ENCODE data around the gene COL4A3.
"Not testable (repeated sequence)": the region's sequence is repeated elsewhere in the genome, so short reads cannot be mapped to it uniquely, and the experiment has no call there.

COL4A3 gene

GRCh38 chr2:227222292-227222691 lies 57.9 kb downstream of the COL4A3 start:
- no peak for DNase-seq (ENCODE audit: low read depth)
- H3K4me3 ChIP-seq (ENCODE audit: low read depth, low read length) = no peak overlapping the region
- no peak for TF ChIP-seq CTCF (IDR thresholded peaks at IDR 0.05; ENCODE audit: low read depth, low read length, missing control alignments)

- not testable (repeated sequence) for H3K4me3 ChIP-seq (ENCODE audit: low read depth, low read length)
Measured at GRCh38 chr2:227225641-227226040, 61.2 kb downstream of the COL4A3 start.

GRCh38 chr2:227228061-227228667 lies 63.7 kb downstream of the COL4A3 start:
- no peak for TF ChIP-seq CTCF (IDR thresholded peaks at IDR 0.05; ENCODE audit: low read depth, low read length, missing control alignments)
- no peak overlapping the region for H3K4me3 ChIP-seq (ENCODE audit: low read depth, low read length)
- DNase-seq (ENCODE audit: low read depth) = no peak

More at GRCh38 chr2:227225641-227226040, 61.2 kb downstream of the COL4A3 start:
- not testable (repeated sequence) for DNase-seq (ENCODE audit: low read depth)

GRCh38 chr2:227230151-227230550 lies 65.7 kb downstream of the COL4A3 start:
- H3K4me3 ChIP-seq (ENCODE audit: low read depth, low read length) = no peak overlapping the region
- DNase-seq (ENCODE audit: low read depth) = no peak
- TF ChIP-seq CTCF (IDR thresholded peaks at IDR 0.05; ENCODE audit: low read depth, low read length, missing control alignments) = no peak

- no peak overlapping the region for H3K4me3 ChIP-seq (ENCODE audit: low read depth, low read length)
- DNase-seq (ENCODE audit: low read depth) = no peak
- TF ChIP-seq CTCF (IDR thresholded peaks at IDR 0.05; ENCODE audit: low read depth, low read length, missing control alignments) = no peak
Measured at GRCh38 chr2:227234429-227234828, 70.0 kb downstream of the COL4A3 start.

GRCh38 chr2:227237786-227238185 lies 73.4 kb downstream of the COL4A3 start:
- DNase-seq (ENCODE audit: low read depth) = no peak
- H3K4me3 ChIP-seq (ENCODE audit: low read depth, low read length) = no peak overlapping the region
- no peak for TF ChIP-seq CTCF (IDR thresholded peaks at IDR 0.05; ENCODE audit: low read depth, low read length, missing control alignments)

- no peak overlapping the region for H3K4me3 ChIP-seq (ENCODE audit: low read depth, low read length)
- peak; percentile 85 for TF ChIP-seq CTCF (IDR thresholded peaks at IDR 0.05; ENCODE audit: low read depth, low read length, missing control alignments)
- peak; percentile 21 for DNase-seq (ENCODE audit: low read depth)
Measured at GRCh38 chr2:227238238-227239237, 74.1 kb downstream of the COL4A3 start.
